Urinary bladder (tissue), 4 donors: ENCODE results near the gene DUSP10. TPM values are rescaled to one million over a fixed set of nuclear protein-coding genes. Genes with fewer than 3 reads are reported as not detected.

Experiments used
- DNase-seq: peaks from one replicate; pipeline ENCODE4 v3.0.0-alpha.2; 2015; ENCODE audit errors: extremely low spot score
- H3K27ac ChIP-seq: one replicate; pipeline ENCODE4 v1.5.1; 2013; ENCODE audit warnings: low read depth, mild to moderate bottlenecking, moderate library complexity
- H3K36me3 ChIP-seq: one replicate; pipeline ENCODE4 v1.6.1; 2013; ENCODE audit warnings: mild to moderate bottlenecking, moderate library complexity; ENCODE audit not compliant: insufficient read depth
- H3K4me1 ChIP-seq: one replicate; pipeline ENCODE4 v1.6.1; 2013; ENCODE audit warnings: mild to moderate bottlenecking, moderate library complexity; ENCODE audit not compliant: insufficient read depth
- H3K4me3 ChIP-seq: one replicate; pipeline ENCODE4 v1.5.1; 2013; ENCODE audit warnings: low read depth, low read length
- WGBS: extraction: QIAGEN DNeasy Blood & Tissue Kit; methylation state at CpG from one replicate; pipeline ENCODE4 v1.1.7; 2013; 5-methylcytosine and 5-hydroxymethylcytosine counted together
- polyA plus RNA-seq: library from polyadenylated mRNA; stranded (reverse); fragments of 200-250 nt; gene quantifications from one replicate; pipeline ENCODE4 v1.2.3, GENCODE V29; 2013
- total RNA-seq: library from RNA; depleted of rRNA; stranded (reverse); fragments of >200 nt; gene quantifications from one replicate; pipeline ENCODE4 v1.2.3, GENCODE V29; 2014
- donor health status: healthy with polysubstance abuse.
- donor health status: healthy.

The DUSP10 gene
- 15.6 TPM for total RNA-seq
- polyA plus RNA-seq = 5.5 TPM

DNA sequence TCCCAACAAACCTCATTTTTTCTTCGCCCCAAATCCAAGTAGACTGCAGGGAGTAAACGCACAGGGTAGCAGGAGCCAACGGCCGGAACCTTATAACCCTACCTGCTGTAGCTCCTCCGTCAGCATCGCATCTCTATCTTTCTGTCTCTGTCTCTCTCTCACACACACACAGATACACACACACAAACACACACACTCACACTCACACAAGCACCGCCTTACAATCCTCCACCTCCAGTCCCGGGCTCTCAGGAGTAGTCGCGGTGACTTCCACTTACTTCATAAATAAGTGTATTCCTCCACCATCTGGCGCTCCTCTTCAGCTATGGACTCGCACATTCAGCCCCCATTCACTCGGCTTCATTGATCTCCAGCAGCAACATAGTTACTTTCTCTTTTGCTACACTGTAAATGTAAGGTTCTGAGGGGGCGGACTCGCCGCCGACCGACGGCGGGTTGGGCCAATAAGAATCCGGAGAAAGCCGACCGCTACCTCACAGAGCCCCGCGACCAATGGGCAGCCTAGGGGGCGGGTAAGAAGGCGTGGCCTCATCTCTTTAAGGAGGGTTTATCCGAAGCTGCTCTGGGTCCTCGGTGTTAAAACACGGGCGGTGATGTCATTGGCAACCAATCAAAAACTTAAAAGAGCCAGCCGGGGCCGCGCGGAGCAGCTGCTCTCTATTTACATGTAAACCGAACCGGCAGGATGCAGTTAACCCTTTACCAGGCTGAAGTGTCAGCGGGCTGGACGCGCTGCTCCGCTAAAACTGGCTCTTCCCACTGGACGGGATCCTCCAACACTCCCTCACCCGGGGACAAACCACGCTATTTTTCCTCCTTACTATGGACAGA lies at the start of gene DUSP10:
TSS of gene DUSP10 (minus strand) at position 387 of the 852 bp plus-strand sequence. CDS start 2,345 bp downstream, outside the sequence.
- peak within 1 kb of the TSS; percentile 98 for H3K27ac ChIP-seq
- no peaks in the 10 kb centered on the region for H3K36me3 ChIP-seq
- peak within 1 kb of the TSS; percentile 62 for H3K4me3 ChIP-seq
- DNase-seq = peak; percentile 99
- H3K4me1 ChIP-seq = no peaks in the 10 kb centered on the region
- WGBS = under 1% methylated on average over 44 of the region's 44 CpGs

DNA sequence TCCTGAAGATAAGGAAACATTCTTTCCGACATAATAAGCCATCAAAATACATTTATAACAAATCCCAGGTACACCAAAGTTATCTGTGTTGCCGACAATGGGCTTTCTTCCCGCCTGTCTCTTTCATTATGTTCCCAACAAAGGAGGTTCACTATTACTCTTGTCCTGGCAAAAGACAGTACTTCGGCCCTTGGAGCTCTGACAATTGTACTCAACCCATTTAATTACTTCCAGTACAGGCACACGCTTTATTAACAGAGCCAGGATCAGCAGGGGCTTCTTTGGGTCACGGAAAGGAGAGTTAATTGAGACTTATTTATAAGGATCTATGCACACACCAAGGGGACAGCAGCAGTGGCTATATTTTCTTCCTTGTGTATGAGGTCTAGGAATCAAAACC lies 46.6 kb upstream of the DUSP10 start:
- no peak overlapping the region for H3K4me3 ChIP-seq
- WGBS = 60% methylated on average over 6 of the region's 6 CpGs
- no peak overlapping the region for H3K27ac ChIP-seq
- H3K4me1 ChIP-seq = no peaks in the 10 kb centered on the region
- H3K36me3 ChIP-seq = no peaks in the 10 kb centered on the region
- DNase-seq = no peak

GRCh38 chr1:221786647-221787046 lies 44.8 kb upstream of the DUSP10 start:
- H3K27ac ChIP-seq = no peak overlapping the region
- no peaks in the 10 kb centered on the region for H3K4me1 ChIP-seq
- H3K36me3 ChIP-seq = no peaks in the 10 kb centered on the region
- no peak for DNase-seq
- H3K4me3 ChIP-seq = no peak overlapping the region
- 94% methylated on average over 5 of the region's 5 CpGs for WGBS

DNA sequence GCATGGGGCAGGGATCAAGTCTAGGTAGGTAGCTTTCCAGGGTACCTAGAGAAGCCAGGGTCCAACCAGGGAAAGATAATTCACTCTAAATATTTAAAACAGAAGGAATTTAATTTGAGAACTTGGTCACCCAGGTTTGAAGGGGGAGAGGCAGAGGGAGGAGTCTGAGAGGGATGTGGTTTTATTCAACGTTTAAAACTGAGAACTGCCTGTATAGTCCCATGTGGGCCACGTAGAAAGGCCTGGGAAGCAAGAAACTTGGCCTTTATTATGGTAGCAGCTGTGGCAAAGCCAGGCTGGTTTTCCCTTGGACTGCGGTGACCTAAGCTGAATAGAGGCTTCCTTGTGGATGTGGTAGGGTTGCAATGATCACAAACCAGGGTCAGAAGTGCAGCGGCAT lies 42.0 kb upstream of the DUSP10 start:
- 73% methylated on average over 4 of the region's 4 CpGs for WGBS

DNA sequence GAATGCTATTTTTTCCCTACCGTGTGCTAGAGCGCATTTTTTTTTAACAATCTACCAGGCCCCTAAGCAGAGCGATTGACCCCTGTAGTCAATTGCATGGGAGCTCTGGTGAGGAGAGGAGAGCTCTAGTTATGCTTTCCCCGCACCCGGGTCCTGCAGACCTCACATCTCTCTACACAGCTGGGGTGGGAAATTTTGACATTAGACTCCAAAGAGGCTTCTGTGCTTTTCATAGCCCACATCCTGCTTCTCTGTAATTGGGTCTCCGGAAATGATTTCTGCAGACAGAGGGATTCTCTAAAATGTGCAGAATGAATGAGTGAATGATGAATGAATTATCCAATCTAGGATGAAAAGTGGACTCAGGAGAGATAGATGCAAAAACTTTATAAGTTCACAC lies 41.5 kb upstream of the DUSP10 start:
- Histone ChIP-seq H3K27ac (no peak overlapping the region), H3K4me3 (no peak overlapping the region), H3K4me1 (no peaks in the 10 kb centered on the region), H3K36me3 (no peaks in the 10 kb centered on the region)
- 69% methylated on average over 6 of the region's 6 CpGs for WGBS
- no peak for DNase-seq

More for the DNA sequence above, 42.0 kb upstream of the DUSP10 start:
- no peak overlapping the region for H3K4me3 ChIP-seq
- H3K36me3 ChIP-seq = no peaks in the 10 kb centered on the region
- H3K27ac ChIP-seq = no peak overlapping the region
- no peak for DNase-seq
- no peaks in the 10 kb centered on the region for H3K4me1 ChIP-seq

DNA sequence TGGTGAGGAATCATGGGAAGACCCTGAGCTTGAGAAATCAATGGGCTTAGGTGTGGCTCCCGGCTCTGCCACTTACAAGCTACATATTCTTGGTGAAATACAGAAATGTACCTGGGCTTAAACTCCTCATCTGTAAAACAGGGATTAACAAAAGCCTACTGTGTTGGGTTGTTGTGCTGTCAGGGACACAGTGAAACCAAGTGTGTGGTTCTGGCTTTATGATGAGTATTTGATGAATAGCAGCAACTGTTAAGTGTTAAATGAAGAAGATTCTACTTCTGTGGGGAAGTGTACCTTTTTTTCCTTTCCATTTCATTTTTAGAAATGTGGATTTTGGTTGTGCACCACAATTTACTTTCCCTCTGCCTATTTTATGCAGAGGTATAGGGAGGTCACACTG lies 41.1 kb upstream of the DUSP10 start:
- Histone ChIP-seq H3K4me1 (no peaks in the 10 kb centered on the region), H3K36me3 (no peaks in the 10 kb centered on the region), H3K4me3 (no peak overlapping the region), H3K27ac (no peak overlapping the region)
- no peak for DNase-seq
- WGBS = 96% methylated on average over 1 of the region's 1 CpG

DNA sequence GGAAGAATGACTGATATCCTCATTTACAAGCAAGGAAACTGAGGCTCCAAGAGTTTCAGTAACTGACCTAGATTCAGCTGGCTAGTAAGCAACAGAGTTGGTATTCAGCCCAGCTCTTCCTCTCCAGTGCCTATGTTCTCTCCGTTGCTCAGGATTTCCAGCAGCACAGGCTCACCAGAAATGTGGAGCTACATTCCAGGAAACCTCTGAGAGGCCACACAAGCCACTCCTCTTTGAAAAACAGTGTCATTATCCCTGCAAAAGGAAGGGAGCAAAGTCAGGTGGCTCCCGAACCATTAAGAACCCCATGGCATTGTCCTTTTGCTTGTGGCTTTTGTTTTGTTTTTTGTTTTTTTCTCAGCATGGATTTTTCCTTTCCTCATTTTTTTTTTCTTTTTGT lies 40.6 kb upstream of the DUSP10 start:
- DNase-seq = no peak
- 70% methylated on average over 2 of the region's 2 CpGs for WGBS
- no peaks in the 10 kb centered on the region for H3K36me3 ChIP-seq
- H3K4me1 ChIP-seq = no peaks in the 10 kb centered on the region
- H3K4me3 ChIP-seq = no peak overlapping the region
- no peak overlapping the region for H3K27ac ChIP-seq

DNA sequence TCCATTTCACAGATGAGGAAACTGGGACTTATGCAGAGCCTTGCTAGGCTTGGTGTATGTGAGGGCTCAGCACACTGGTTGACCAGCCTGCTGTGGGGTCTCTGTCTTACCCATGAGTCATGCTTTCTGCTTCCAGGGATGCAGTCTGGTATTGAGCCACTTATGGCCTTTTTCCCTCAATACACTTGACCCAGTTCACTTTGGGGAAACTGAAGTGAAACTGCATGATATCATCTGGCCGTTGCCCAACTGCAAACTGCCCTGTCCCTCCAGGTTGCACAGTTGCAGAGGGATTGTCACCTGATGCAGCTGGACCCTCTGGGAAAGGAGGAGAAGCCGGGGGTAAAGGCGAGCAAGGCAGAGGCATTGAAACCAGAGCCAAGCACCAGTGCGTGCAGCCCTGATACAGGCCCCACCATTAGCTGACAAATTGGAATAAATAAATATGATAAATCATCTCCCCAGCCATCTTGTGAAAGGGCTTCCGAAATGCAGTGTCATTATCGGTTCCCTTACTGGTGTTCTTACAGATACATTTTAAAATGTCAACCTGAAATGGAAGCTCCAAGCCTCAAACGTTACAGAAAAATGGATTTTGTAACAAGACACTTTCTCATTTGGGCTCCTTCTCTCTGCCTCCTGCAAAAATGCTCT lies 39.3 kb upstream of the DUSP10 start:
- 68% methylated on average over 7 of the region's 7 CpGs for WGBS
- no peaks in the 10 kb centered on the region for H3K36me3 ChIP-seq
- H3K4me3 ChIP-seq = no peak overlapping the region
- no peak for DNase-seq
- no peak overlapping the region for H3K27ac ChIP-seq
- H3K4me1 ChIP-seq = no peaks in the 10 kb centered on the region

DNA sequence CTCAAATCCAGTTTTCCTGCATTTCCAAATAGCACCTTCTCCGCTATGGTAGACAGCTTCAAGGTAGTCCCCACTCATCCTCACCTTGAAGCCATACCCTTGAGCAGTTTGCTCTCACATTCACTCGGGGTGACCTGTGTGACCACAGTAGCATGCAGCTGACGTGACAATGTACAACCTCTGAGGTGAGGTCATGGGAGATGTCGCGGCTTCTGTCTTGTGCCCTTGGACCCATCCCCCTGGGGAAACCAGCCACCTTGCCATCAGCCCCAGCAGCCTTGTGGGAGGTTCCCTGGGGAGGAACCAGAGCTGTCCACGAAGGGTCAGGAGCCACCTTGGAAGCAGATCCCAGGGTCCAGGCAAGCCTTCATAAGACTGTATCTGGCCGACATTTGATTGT lies 38.3 kb upstream of the DUSP10 start:
- Histone ChIP-seq H3K4me1 (no peaks in the 10 kb centered on the region), H3K27ac (no peak overlapping the region), H3K36me3 (no peaks in the 10 kb centered on the region), H3K4me3 (no peak overlapping the region)
- DNase-seq = no peak
- 79% methylated on average over 7 of the region's 7 CpGs for WGBS

GRCh38 chr1:221779771-221780170 lies 37.9 kb upstream of the DUSP10 start:
- H3K4me3 ChIP-seq = no peak overlapping the region
- DNase-seq = no peak
- H3K4me1 ChIP-seq = no peaks in the 10 kb centered on the region

DNA sequence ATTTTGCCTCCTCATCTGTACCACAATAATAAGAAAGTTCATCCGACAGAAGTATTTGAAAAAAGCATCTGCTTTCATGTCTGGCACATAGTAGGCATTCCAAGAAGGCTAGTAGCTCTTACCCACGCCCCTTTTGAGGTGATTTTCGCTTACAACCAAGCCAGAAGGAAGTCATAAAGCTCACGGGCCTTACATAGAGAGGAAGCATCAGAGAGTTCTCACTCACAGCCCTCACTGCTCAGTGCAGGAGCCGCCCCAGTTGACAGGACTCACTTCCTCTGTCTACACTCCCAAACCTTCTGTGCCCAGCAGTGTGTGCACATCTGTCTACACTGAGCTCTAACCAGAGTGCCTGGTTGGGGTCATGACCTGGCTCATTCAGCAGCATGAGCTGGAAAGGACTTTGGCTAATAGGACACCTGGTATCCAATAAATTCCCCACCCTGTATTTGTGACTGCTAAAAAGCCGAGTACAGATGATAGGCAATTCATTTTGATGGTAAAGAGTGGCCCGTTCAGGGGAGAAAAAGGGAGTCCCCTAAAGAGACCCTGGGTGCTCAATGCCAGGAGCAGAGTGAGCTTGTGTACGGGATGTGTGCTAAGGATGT lies 36.8 kb upstream of the DUSP10 start:
- H3K27ac ChIP-seq = no peak overlapping the region
- no peaks in the 10 kb centered on the region for H3K36me3 ChIP-seq
- 80% methylated on average over 8 of the region's 8 CpGs for WGBS
- H3K4me3 ChIP-seq = no peak overlapping the region
- no peaks in the 10 kb centered on the region for H3K4me1 ChIP-seq
- no peak for DNase-seq

More at GRCh38 chr1:221779771-221780170, 37.9 kb upstream of the DUSP10 start:
- no peaks in the 10 kb centered on the region for H3K36me3 ChIP-seq
- no peak overlapping the region for H3K27ac ChIP-seq
- WGBS = 89% methylated on average over 1 of the region's 1 CpG

DNA sequence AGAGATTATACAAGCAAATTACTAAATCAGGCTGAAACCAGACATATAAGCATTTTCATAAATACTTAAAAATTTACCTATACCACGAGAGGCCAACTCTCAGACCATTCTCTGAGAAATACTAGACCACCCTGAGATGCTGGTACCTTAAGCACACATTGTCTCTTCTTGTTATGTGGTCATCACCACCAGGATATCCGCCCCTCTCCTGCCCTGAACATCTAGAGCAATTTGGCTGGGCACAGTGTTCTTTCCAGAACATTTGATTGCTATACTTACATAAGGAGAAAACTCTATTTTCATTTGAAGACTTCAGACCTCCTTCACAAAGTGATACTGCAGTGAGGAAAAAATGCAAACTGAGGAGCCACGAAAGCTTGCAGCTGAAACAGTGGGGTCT lies 36.2 kb upstream of the DUSP10 start:
- 87% methylated on average over 3 of the region's 3 CpGs for WGBS

GRCh38 chr1:221777431-221778072 lies 35.7 kb upstream of the DUSP10 start:
- no peak overlapping the region for H3K4me3 ChIP-seq
- 92% methylated on average over 8 of the region's 8 CpGs for WGBS
- no peaks in the 10 kb centered on the region for H3K4me1 ChIP-seq
- no peaks in the 10 kb centered on the region for H3K36me3 ChIP-seq
- H3K27ac ChIP-seq = no peak overlapping the region
- DNase-seq = no peak

More for the DNA sequence above, 36.2 kb upstream of the DUSP10 start:
- H3K27ac ChIP-seq = no peak overlapping the region
- no peak for DNase-seq
- H3K4me3 ChIP-seq = no peak overlapping the region
- H3K4me1 ChIP-seq = no peaks in the 10 kb centered on the region
- no peaks in the 10 kb centered on the region for H3K36me3 ChIP-seq
